Measurements from ENCODE around the gene NR2F6. TPM values are rescaled to one million over a fixed set of nuclear protein-coding genes. Genes with fewer than 3 reads are reported as not detected.
A peak's percentile ranks its signal among the peaks of the same experiment; 100 is the strongest.

The NR2F6 gene
- polyA plus RNA-seq (2011; rRNA removed) (30.4 and 31.9 TPM in 2 replicates), polyA plus RNA-seq (2017; fragmentation: RNase III; extraction: RNeasy Plus Mini Kit Qiagen cat#74134 plus additional on column Dnase treatment) (37.7 to 42.4 TPM (median 42.1 TPM) in 3 replicates), polyA minus RNA-seq (2011; rRNA and poly(A)+ RNA removed) (18.0 and 28.2 TPM in 2 replicates)
- 68.5 and 118 TPM in 2 replicates for polyA plus RNA-seq (2012; cell fraction: cytosol; rRNA removed)
- 86.5 and 152 TPM in 2 replicates for polyA plus RNA-seq (2012; cell fraction: nucleus; rRNA removed)

DNA sequence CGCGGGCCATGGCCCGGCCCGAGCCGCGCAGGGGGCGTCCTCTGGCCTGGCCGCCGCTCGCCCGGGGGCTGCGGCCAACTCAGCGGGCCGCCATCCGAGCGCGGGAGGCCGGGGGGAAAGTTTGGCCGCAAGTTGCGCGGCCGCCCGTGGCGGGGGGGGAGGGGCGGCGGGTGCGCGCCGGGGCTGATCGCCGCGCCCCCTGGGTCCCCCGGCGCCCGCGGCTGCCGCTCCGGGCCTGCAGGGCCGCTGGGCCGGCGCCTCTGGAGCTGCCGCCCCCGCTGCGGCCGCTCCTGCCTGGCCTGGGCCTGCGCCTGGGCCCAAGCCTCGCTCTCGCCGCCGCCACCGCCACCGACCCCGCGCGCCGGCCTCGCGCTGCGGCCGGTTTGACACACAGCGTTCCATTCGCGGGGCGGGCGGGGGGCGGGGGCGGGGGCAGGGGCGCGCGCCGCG, at the start of gene NR2F6:
NR2F6 (minus strand) TSS at position 385 of the 450 bp plus-strand sequence. CDS start 699 bp downstream, outside the sequence.
- FAIRE-seq, result no peak

DNA sequence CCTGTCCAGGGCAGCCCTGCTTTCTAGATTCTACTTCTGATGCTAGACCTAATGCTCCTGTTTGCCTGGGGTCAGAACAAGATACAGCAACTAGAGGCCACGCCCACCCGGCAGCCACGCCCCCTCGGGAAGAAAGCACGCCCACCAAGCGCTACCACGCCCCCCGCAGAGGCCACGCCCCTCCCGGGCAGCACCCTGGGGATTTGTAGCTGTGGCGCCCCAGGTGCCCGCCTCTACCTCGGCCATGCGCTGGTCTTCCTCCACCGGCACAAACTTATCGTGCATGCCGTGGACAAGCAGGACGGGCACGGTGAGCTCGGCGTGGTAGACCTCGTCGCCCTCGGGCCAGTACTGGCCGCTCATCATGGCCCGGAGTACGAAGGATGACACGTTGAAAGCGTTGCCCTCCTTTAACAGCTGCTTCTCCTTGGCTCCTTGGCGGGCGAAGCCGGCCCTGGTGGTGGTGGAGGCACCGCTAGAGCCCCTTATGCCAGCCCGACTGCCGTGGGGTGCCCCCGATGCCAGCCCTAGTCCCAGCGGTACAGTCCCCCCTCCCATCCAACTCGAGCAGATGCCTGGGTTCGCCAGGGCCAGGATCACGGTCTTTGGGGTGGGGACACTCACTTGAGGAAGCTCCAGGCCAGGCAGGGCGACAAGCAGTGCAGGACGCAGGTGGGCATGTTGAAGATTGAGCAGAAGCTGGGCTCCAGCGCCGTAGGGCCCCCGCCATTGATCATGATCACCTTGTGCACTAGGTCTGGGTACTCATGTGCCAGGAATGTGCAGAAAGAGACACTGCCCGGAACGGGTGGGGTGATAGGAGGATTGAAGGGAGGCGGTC, 48.6 kb upstream of the NR2F6 start:
- POLR2A ChIA-PET, result interaction anchor here (0.6 kb wide), 1 partner anchor 23 kb away, joined by 3 read pairs; no protein-coding TSS in a partner anchor
- ATAC-seq (0 out of 6 replicates have a peak, but pooled peaks of 1 of the 2 experiments have one; percentile 8), FAIRE-seq (no peak), DNase-seq (ENCODE audit: low read depth in 1 of 2, low spot score in 1 of 2) (peak; percentile 42 to 60)
- Histone ChIP-seq H3K4me3 (no peak overlapping the region), H3K9me3 (0 out of 3 replicates have a peak, but pooled peaks cover 3% of the 10 kb centered on the region), H3K4me1 (peaks cover 23% of the 10 kb centered on the region; the same call in 2 of the 3 replicates), H3K4me2 (peak overlapping the region; percentile 91; the same call in 2 of the 3 replicates), H3K27ac (no peak overlapping the region)
- TF ChIP-seq ZSCAN20 (CRISPR knock-in tag; IDR thresholded peaks at IDR 0.05) (no peak), RNF2 (IDR thresholded peaks at IDR 0.05; ENCODE audit: borderline replicate concordance, low read depth) (no peak), TP53 (CRISPR knock-in tag; IDR thresholded peaks at IDR 0.05) (no peak), RFX5 (IDR thresholded peaks at IDR 0.05) (no peak), FOSB (CRISPR knock-in tag; IDR thresholded peaks at IDR 0.05) (no peak), MYC (IDR thresholded peaks at IDR 0.05; ENCODE audit: borderline replicate concordance, low read length) (no peak), HOXA7 (CRISPR knock-in tag; IDR thresholded peaks at IDR 0.05) (no peak)
- WGBS (ENCODE audit: missing lambda C conversion rate), result 88% methylated on average over 7 of the region's 48 CpGs
- CTCF ChIA-PET, result interaction anchor here (0.6 to 9.0 kb wide), 3 partner anchors 11 to 40 kb away, joined by 3 to 98 read pairs (median 3); partner anchors contain the start of genes ABHD8, DDA1 and MRPL34

More for the DNA sequence above, at the start of gene NR2F6:
- DNase-seq (ENCODE audit: low read depth in 1 of 2, low spot score in 1 of 2) (no peak), ATAC-seq (peak in 1 of 2 experiments; percentile 1; a peak in 2 of 6 replicates)
- H3K4me2 ChIP-seq, result peak within 1 kb of the TSS; percentile 90
- H3K27ac ChIP-seq, result peak within 1 kb of the TSS; percentile 92 to 96
- peaks cover 66% of the 10 kb centered on the region for H3K4me1 ChIP-seq
- ChIA-PET CTCF (interaction anchor here (0.7 kb wide), 1 partner anchor 11 kb away, joined by 3 read pairs; no protein-coding TSS in a partner anchor), POLR2A (interaction anchor here (0.8 kb wide), 1 partner anchor 63 kb away, joined by 6 read pairs; the partner anchor contains the start of gene DDA1)
- TF ChIP-seq, protein P1, sequence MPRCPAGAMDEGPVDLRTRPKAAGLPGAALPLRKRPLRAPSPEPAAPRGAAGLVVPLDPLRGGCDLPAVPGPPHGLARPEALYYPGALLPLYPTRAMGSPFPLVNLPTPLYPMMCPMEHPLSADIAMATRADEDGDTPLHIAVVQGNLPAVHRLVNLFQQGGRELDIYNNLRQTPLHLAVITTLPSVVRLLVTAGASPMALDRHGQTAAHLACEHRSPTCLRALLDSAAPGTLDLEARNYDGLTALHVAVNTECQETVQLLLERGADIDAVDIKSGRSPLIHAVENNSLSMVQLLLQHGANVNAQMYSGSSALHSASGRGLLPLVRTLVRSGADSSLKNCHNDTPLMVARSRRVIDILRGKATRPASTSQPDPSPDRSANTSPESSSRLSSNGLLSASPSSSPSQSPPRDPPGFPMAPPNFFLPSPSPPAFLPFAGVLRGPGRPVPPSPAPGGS (IDR thresholded peaks at IDR 0.05), result peak; percentile 45; the same call in 1 of the 3 replicates
- TF ChIP-seq JUN (IDR thresholded peaks at IDR 0.05), result peak in 1 of 2 experiments; percentile 27; a peak in 1 of 5 replicates
- TF ChIP-seq, protein P2, sequence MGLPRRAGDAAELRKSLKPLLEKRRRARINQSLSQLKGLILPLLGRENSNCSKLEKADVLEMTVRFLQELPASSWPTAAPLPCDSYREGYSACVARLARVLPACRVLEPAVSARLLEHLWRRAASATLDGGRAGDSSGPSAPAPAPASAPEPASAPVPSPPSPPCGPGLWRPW (IDR thresholded peaks at IDR 0.05), result no peak
- TF ChIP-seq HOXB13 (CRISPR knock-in tag; IDR thresholded peaks at IDR 0.05; ENCODE audit: low read depth), result no peak
- no peak for TF ChIP-seq SREBF2 (IDR thresholded peaks at IDR 0.05)
- peak; percentile 44 for TF ChIP-seq POLR2A (IDR thresholded peaks at IDR 0.05; ENCODE audit: low read length)
- no peak for TF ChIP-seq ESRRA (IDR thresholded peaks at IDR 0.05; ENCODE audit: borderline replicate concordance, low read length)
- TF ChIP-seq KDM5A (IDR thresholded peaks at IDR 0.05), result no peak
- TF ChIP-seq CEBPB (IDR thresholded peaks at IDR 0.05), result no peak
- TF ChIP-seq ZSCAN20 (CRISPR knock-in tag; IDR thresholded peaks at IDR 0.05), result no peak
- peak within 1 kb of the TSS; percentile 93 for H3K4me3 ChIP-seq
- H3K9me3 ChIP-seq, result no peaks in the 10 kb centered on the region
- WGBS (ENCODE audit: missing lambda C conversion rate), result no CpG with 5 or more reads among the region's 72 CpGs

DNA sequence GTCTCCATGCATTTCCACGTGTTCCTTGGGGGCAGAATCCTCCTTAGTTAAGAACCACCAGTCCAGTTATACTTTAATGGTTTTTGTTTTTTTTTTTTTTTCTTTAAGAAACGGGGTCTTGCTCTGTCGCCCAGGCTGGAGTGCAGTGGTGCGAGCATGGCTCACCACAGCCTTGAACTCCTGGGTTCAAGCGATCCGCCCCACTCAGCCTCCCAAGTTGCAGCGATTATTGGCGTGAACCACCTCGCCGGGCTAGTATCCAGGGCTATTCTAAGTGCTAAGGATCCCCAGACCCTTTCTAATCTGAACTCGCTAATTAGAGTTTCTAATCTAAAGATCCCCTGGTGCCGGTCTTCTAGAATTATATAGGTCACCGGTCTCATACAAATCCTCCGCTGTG, 47.9 kb upstream of the NR2F6 start:
- 0 out of 3 replicates have a peak, but pooled peaks cover 3% of the 10 kb centered on the region for H3K9me3 ChIP-seq
- ChIA-PET CTCF (interaction anchor here (0.7 to 9.0 kb wide), 11 partner anchors 9 to 471 kb away, joined by 3 to 98 read pairs (median 3); partner anchors contain the start of genes ABHD8, ANKLE1, DDA1 and MRPL34), POLR2A (interaction anchor here (0.6 to 1.4 kb wide), 3 partner anchors 11 to 27 kb away, joined by 3 to 15 read pairs (median 5); partner anchors contain the start of genes BABAM1 and MRPL34)
- 92% methylated on average over 12 of the region's 14 CpGs for WGBS (ENCODE audit: missing lambda C conversion rate)
- H3K27ac ChIP-seq, result peak overlapping the region; percentile 87 to 89; a peak in 4 of 6 replicates
- TF ChIP-seq ZFP36 (IDR thresholded peaks at IDR 0.05; ENCODE audit: borderline replicate concordance, partially characterized antibody), result no peak
- no peak for TF ChIP-seq POLR2A (IDR thresholded peaks at IDR 0.05; ENCODE audit: low read length)
- TF ChIP-seq, protein P3, sequence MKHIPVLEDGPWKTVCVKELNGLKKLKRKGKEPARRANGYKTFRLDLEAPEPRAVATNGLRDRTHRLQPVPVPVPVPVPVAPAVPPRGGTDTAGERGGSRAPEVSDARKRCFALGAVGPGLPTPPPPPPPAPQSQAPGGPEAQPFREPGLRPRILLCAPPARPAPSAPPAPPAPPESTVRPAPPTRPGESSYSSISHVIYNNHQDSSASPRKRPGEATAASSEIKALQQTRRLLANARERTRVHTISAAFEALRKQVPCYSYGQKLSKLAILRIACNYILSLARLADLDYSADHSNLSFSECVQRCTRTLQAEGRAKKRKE (CRISPR knock-in tag; IDR thresholded peaks at IDR 0.05; ENCODE audit: low read depth), result no peak
- TF ChIP-seq, protein P4, sequence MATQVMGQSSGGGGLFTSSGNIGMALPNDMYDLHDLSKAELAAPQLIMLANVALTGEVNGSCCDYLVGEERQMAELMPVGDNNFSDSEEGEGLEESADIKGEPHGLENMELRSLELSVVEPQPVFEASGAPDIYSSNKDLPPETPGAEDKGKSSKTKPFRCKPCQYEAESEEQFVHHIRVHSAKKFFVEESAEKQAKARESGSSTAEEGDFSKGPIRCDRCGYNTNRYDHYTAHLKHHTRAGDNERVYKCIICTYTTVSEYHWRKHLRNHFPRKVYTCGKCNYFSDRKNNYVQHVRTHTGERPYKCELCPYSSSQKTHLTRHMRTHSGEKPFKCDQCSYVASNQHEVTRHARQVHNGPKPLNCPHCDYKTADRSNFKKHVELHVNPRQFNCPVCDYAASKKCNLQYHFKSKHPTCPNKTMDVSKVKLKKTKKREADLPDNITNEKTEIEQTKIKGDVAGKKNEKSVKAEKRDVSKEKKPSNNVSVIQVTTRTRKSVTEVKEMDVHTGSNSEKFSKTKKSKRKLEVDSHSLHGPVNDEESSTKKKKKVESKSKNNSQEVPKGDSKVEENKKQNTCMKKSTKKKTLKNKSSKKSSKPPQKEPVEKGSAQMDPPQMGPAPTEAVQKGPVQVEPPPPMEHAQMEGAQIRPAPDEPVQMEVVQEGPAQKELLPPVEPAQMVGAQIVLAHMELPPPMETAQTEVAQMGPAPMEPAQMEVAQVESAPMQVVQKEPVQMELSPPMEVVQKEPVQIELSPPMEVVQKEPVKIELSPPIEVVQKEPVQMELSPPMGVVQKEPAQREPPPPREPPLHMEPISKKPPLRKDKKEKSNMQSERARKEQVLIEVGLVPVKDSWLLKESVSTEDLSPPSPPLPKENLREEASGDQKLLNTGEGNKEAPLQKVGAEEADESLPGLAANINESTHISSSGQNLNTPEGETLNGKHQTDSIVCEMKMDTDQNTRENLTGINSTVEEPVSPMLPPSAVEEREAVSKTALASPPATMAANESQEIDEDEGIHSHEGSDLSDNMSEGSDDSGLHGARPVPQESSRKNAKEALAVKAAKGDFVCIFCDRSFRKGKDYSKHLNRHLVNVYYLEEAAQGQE (IDR thresholded peaks at IDR 0.05), result no peak
- FAIRE-seq (no peak), ATAC-seq (no peak), DNase-seq (ENCODE audit: low read depth in 1 of 2, low spot score in 1 of 2) (no peak)
- peaks cover 23% of the 10 kb centered on the region; the same call in 2 of the 3 replicates for H3K4me1 ChIP-seq
- H3K4me3 ChIP-seq, result peak overlapping the region; percentile 67; the same call in 1 of the 3 replicates
- peak overlapping the region; percentile 91 for H3K4me2 ChIP-seq

Data from A549 (cell line).